PC-9 (cell line): Measurements from ENCODE around the gene NOVA1. TPM values are rescaled to one million over a fixed set of nuclear protein-coding genes. Genes with fewer than 3 reads are reported as not detected.

Experiments used
- BruUV-seq: library from RNA; stranded (reverse); fragments of 400-500 nt; replicated peaks from 2 replicates; lab custom pipeline; 2021; lab: Mats Ljungman, UMichigan
- CTCF ChIA-PET: fragments of 300-600 bp; sonication (Branson Sonifier 250); formaldehyde crosslinking; loops from one replicate; lab custom pipeline; 2022; ENCODE audit warnings: antibody characterized with exemption; lab: Charles Lee
- POLR2A ChIA-PET: fragments of 300-600 bp; sonication (Branson Sonifier 250); formaldehyde crosslinking; loops from one replicate; lab custom pipeline; 2022; ENCODE audit warnings: antibody characterized with exemption; ENCODE audit not compliant: unreplicated experiment; lab: Charles Lee
- DNase-seq, 2 experiments: peaks; one replicate each; pipeline versions ENCODE4 v3.0.0 to v3.0.0-alpha.2; 2015 to 2022; ENCODE audit warnings: mixed read lengths in 1 of 2
- H2AFZ ChIP-seq: fragments of 200-600 bp; sonication (generic); 2 replicates; pipeline ENCODE4 v1.8.1; 2017; ENCODE audit warnings: antibody characterized with exemption
- H3F3A ChIP-seq: fragments of 200-600 bp; sonication (generic); 2 replicates; pipeline ENCODE4 v1.8.1; 2017; ENCODE audit warnings: antibody characterized with exemption, mild to moderate bottlenecking, low read depth; ENCODE audit not compliant: insufficient read depth
- H3K27ac ChIP-seq: fragments of 200-600 bp; sonication (generic); 2 replicates; pipeline ENCODE4 v1.6.1; 2016; ENCODE audit warnings: mixed run types
- H3K27me3 ChIP-seq: fragments of 200-600 bp; sonication (generic); 2 replicates; pipeline ENCODE4 v1.6.1; 2016; ENCODE audit warnings: low read depth, mixed run types; ENCODE audit not compliant: insufficient read depth
- H3K36me3 ChIP-seq: fragments of 200-600 bp; sonication (generic); 2 replicates; pipeline ENCODE4 v1.6.1; 2016; ENCODE audit warnings: low read depth, mixed run types
- H3K4me1 ChIP-seq: fragments of 200-600 bp; sonication (generic); replicated peaks from 2 replicates; pipeline ENCODE4 v1.6.1; 2016; ENCODE audit warnings: mixed run types; ENCODE audit not compliant: insufficient read depth
- H3K4me2 ChIP-seq: fragments of 200-600 bp; sonication (generic); 2 replicates; pipeline ENCODE4 v1.6.1; 2017; ENCODE audit warnings: mixed run types
- H3K4me3 ChIP-seq: fragments of 200-600 bp; sonication (generic); 2 replicates; pipeline ENCODE4 v1.6.1; 2016; ENCODE audit warnings: mixed run types
- H3K79me2 ChIP-seq: fragments of 200-600 bp; sonication (generic); 2 replicates; pipeline ENCODE4 v1.6.1; 2017; ENCODE audit warnings: low read depth, mixed run types
- H3K9me2 ChIP-seq: fragments of 200-600 bp; sonication (generic); 2 replicates; pipeline ENCODE4 v1.8.1; 2017; ENCODE audit warnings: mild to moderate bottlenecking; ENCODE audit not compliant: insufficient read depth
- H3K9me3 ChIP-seq: fragments of 200-600 bp; sonication (generic); 2 replicates; pipeline ENCODE4 v1.8.1; 2016; ENCODE audit warnings: low read depth; ENCODE audit not compliant: insufficient read depth
- H4K20me1 ChIP-seq: fragments of 200-600 bp; sonication (generic); 2 replicates; pipeline ENCODE4 v1.8.1; 2017; ENCODE audit not compliant: insufficient read depth
- EZH2 ChIP-seq: fragments of 200-600 bp; sonication (generic); IDR thresholded peaks from 2 replicates; pipeline ENCODE4 v1.8.0; 2017; ENCODE audit warnings: antibody characterized with exemption, low read depth
- intact Hi-C: fragments of 100-400 bp; cut with micrococcal nuclease; formaldehyde crosslinking; loops from one replicate; pipeline ENCODE4 v1.10.0; 2022; ENCODE audit not compliant: unreplicated experiment
- total RNA-seq: library from RNA; stranded (reverse); gene quantifications from 2 replicates; pipeline ENCODE4 v1.2.3, GENCODE V29; 2021
- TF ChIP-seq, protein P1 (sequence below): fragments of 200-600 bp; sonication (generic); conservative IDR thresholded peaks from 2 replicates; pipeline ENCODE4 v1.6.1; 2017; ENCODE audit warnings: mixed run types, antibody characterized with exemption, mild to moderate bottlenecking, moderate library complexity

The NOVA1 gene
- total RNA-seq, 1 experiment from 2014 or later, result 1.1 TPM

DNA sequence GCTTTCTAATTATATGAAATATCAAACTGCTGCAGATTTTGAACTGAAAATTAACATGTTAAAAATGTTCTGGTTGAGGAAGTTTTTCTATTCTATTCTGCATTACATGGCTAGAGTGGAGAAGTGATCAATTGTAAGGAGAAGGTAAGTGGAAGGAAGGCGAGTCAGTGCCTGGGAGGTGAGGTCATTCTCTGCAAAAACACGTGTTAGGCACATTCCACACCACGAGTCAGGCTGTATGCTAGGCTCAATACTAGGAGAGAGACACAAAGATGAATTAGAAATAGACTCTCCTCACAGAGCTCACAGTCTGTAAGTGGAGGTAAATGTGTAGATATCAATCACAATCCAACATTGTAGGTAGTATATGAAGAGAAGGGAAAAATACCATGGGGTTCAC is 194.1 kb downstream of the NOVA1 start:
- no TSS peak for BruUV-seq
- Histone ChIP-seq H3K79me2 (no peaks in the 10 kb centered on the region), H3K27ac (no peak overlapping the region), H2AFZ (no peak overlapping the region), H3F3A (no peaks in the 10 kb centered on the region; the same call in 1 of the 2 replicates), H3K9me3 (no peaks in the 10 kb centered on the region), H3K4me2 (no peak overlapping the region), H3K36me3 (no peaks in the 10 kb centered on the region), H4K20me1 (no peaks in the 10 kb centered on the region), H3K4me3 (no peak overlapping the region), H3K4me1 (peaks cover 12% of the 10 kb centered on the region), H3K9me2 (no peaks in the 10 kb centered on the region), H3K27me3 (no peaks in the 10 kb centered on the region)
- ChIA-PET POLR2A (no interaction called here), CTCF (no interaction called here)
- TF ChIP-seq, protein P1, sequence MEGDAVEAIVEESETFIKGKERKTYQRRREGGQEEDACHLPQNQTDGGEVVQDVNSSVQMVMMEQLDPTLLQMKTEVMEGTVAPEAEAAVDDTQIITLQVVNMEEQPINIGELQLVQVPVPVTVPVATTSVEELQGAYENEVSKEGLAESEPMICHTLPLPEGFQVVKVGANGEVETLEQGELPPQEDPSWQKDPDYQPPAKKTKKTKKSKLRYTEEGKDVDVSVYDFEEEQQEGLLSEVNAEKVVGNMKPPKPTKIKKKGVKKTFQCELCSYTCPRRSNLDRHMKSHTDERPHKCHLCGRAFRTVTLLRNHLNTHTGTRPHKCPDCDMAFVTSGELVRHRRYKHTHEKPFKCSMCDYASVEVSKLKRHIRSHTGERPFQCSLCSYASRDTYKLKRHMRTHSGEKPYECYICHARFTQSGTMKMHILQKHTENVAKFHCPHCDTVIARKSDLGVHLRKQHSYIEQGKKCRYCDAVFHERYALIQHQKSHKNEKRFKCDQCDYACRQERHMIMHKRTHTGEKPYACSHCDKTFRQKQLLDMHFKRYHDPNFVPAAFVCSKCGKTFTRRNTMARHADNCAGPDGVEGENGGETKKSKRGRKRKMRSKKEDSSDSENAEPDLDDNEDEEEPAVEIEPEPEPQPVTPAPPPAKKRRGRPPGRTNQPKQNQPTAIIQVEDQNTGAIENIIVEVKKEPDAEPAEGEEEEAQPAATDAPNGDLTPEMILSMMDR, result no peak
- TF ChIP-seq EZH2, result no peak
- intact Hi-C loops, result no loop called here
- DNase-seq, result no peak

DNA sequence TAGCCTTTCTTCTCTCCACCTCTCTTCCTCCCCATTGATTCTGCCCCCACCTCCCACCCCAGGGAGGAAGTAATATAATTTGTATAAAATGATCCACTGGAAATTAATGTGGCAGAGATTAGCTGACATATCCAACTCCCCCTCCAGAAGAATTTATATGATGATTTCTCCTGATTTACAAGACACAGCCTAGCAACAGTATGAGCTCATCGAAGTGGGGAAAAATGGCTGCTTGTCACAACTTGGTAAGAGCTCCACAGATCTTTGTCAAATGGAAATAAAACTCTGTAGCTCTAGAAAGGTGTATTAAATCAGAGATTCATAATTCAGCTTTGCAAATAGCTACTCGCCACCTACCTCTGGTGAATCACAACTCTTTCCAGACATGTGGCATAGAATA is 195.7 kb downstream of the NOVA1 start:
- intact Hi-C loops, result no loop called here
- no TSS peak for BruUV-seq
- Histone ChIP-seq H3K9me3 (no peaks in the 10 kb centered on the region), H3K4me2 (peak overlapping the region; percentile 55; the same call in 1 of the 2 replicates), H3K36me3 (no peaks in the 10 kb centered on the region), H3F3A (no peaks in the 10 kb centered on the region; the same call in 1 of the 2 replicates), H3K9me2 (no peaks in the 10 kb centered on the region), H4K20me1 (no peaks in the 10 kb centered on the region), H2AFZ (no peak overlapping the region), H3K27me3 (no peaks in the 10 kb centered on the region), H3K27ac (no peak overlapping the region), H3K4me1 (peaks cover 12% of the 10 kb centered on the region), H3K4me3 (no peak overlapping the region), H3K79me2 (no peaks in the 10 kb centered on the region)
- ChIA-PET POLR2A (no interaction called here), CTCF (interaction anchor here (0.6 to 0.7 kb wide), 3 partner anchors 8 to 1602 kb away, joined by 3 to 9 read pairs (median 5); no protein-coding TSS in a partner anchor)
- no peak for TF ChIP-seq EZH2
- TF ChIP-seq, protein P1, result no peak
- DNase-seq, result no peak

DNA sequence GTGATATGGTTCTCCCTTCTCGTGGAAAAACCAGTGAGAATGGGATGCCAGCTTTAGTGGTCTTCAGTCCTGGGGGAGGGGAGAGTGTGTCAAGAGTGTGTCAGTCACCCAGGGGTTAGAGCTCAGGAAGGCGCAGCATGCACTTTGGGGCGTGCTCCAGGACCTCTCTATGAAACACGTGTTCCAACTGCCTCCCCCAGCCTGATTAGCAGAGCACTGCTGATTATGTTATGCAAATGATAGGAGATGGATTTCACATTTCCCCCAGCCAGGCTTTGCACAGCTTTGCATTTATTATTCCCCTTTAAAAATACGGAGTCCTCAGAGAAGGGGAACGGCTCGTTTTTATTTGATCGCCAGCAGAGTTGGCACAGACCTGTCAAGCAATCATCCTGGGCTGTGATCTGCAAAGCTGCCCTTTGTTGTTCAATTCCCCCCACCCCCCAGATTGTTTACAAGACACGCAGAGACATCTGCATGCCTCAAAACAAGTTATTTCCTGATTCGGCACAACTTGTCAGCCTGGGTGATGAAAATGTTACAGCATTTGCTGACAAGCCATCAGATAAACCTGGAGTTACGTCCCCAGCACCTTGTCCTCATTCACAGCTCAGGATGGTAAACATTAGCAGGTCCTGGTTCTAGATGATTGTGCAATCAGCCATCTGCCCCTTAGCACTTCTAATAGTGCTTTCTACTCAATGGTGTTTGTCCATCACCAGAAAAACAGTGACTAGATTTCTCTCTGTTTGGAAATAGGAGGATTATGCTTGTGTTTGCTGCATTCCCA is 196.5 kb downstream of the NOVA1 start:
- intact Hi-C loops, result no loop called here
- Histone ChIP-seq H3K27me3 (no peaks in the 10 kb centered on the region), H3K4me3 (no peak overlapping the region), H3K9me2 (no peaks in the 10 kb centered on the region), H3K9me3 (no peaks in the 10 kb centered on the region), H3F3A (no peaks in the 10 kb centered on the region; the same call in 1 of the 2 replicates), H3K4me1 (peaks cover 12% of the 10 kb centered on the region), H4K20me1 (no peaks in the 10 kb centered on the region), H3K4me2 (peak overlapping the region; percentile 55), H2AFZ (peak overlapping the region; percentile 39; the same call in 1 of the 2 replicates), H3K79me2 (no peaks in the 10 kb centered on the region), H3K27ac (no peak overlapping the region), H3K36me3 (no peaks in the 10 kb centered on the region)
- ChIA-PET CTCF (interaction anchor here (0.6 to 0.7 kb wide), 2 partner anchors 9 to 1603 kb away, joined by 3 to 9 read pairs; no protein-coding TSS in a partner anchor), POLR2A (interaction anchor here (0.6 kb wide), 1 partner anchor 482 kb away, joined by 7 read pairs; no protein-coding TSS in a partner anchor)
- peak in 1 of 2 experiments; percentile 81 for DNase-seq
- no peak for TF ChIP-seq EZH2
- TF ChIP-seq, protein P1, result no peak
- no TSS peak for BruUV-seq
